SJSA1 (cell line): ENCODE data around the gene SLC13A3. TPM values are rescaled to one million over a fixed set of nuclear protein-coding genes. Genes with fewer than 3 reads are reported as not detected.
A peak's percentile ranks its signal among the peaks of the same experiment; 100 is the strongest.

Source experiments
- DNase-seq, 2 experiments: peaks; one replicate each; pipeline ENCODE4 v3.0.0-alpha.2; 2015 to 2020; ENCODE audit warnings: low spot score in 2 of 2, low read depth in 1 of 2
- H3K27ac ChIP-seq: fragments of 250-450 bp; sonication (Bioruptor Pico); 2 replicates; pipeline ENCODE4 v1.5.1; 2020; ENCODE audit warnings: mild to moderate bottlenecking, moderate library complexity
- H3K27me3 ChIP-seq: fragments of 250-450 bp; sonication (Bioruptor Pico); replicated peaks from 2 replicates; pipeline ENCODE4 v1.5.1; 2020; ENCODE audit warnings: mild to moderate bottlenecking, moderate library complexity
- H3K36me3 ChIP-seq: fragments of 250-450 bp; sonication (Bioruptor Pico); 2 replicates; pipeline ENCODE4 v1.5.1; 2020; ENCODE audit warnings: mild to moderate bottlenecking
- H3K4me1 ChIP-seq: fragments of 250-450 bp; sonication (Bioruptor Pico); replicated peaks from 2 replicates; pipeline ENCODE4 v1.6.1; 2021; ENCODE audit warnings: mild to moderate bottlenecking
- H3K4me3 ChIP-seq: fragments of 250-450 bp; sonication (Bioruptor Pico); 2 replicates; pipeline ENCODE4 v1.5.1; 2020; ENCODE audit warnings: mild to moderate bottlenecking
- H3K9me3 ChIP-seq: fragments of 250-450 bp; sonication (Bioruptor Pico); replicated peaks from 2 replicates; pipeline ENCODE4 v1.5.1; 2020; ENCODE audit warnings: mild to moderate bottlenecking
- total RNA-seq: library from RNA; depleted of rRNA; stranded (reverse); fragments of >200 nt; shearing (Covaris generic); gene quantifications from 2 replicates; pipeline ENCODE4 v1.2.3, GENCODE V29; 2014; rRNA removed

SLC13A3 gene, protein sequence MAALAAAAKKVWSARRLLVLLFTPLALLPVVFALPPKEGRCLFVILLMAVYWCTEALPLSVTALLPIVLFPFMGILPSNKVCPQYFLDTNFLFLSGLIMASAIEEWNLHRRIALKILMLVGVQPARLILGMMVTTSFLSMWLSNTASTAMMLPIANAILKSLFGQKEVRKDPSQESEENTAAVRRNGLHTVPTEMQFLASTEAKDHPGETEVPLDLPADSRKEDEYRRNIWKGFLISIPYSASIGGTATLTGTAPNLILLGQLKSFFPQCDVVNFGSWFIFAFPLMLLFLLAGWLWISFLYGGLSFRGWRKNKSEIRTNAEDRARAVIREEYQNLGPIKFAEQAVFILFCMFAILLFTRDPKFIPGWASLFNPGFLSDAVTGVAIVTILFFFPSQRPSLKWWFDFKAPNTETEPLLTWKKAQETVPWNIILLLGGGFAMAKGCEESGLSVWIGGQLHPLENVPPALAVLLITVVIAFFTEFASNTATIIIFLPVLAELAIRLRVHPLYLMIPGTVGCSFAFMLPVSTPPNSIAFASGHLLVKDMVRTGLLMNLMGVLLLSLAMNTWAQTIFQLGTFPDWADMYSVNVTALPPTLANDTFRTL
- total RNA-seq: not detected in 2 replicates

DNA sequence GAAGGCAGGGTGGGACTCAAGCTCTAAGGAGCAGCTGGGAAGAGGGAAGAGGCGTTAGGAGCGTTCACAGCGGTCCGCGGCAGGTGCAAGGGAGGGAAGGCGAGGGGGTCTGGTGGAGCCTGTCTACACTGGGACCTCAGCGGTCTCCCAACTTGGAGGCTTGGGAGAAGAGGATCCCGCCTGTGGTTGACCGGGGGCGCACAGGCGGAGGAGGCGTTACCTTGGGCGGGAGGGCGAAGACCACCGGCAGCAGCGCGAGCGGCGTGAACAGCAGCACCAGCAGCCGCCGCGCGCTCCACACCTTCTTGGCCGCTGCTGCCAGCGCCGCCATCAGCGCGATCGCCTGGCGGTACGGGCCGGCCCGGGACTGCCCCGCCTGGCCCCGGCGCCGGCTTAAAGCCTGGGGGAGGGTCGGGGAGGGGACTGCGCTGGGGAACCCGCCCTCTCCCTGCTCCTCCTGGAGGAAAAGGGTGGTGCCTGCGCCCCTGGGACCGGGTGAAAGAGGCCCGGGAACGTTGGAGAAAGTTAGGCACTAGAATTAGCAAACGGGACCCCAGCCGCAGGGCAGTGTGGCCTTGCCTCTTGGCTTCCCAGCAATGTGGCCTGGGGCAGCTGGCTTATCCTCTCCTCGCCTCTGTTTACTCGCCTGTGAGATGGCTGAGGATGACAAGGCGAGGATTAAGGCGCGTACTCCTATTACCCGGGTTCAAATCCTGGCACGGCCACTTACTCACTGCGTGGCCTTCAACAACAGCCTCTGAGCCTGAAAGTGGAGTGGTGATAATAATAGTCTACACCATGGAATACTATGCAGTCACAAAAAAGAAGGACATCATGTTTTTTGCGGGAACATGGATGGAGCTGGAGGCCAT lies at the start of gene SLC13A3:
Gene SLC13A3, minus strand, starts transcription at position 369 of the 872 bp plus-strand sequence. Its CDS starts 38 bp downstream, at position 331.
- DNase-seq: no peak
- H3K36me3 ChIP-seq: no peaks in the 10 kb centered on the region
- H3K9me3 ChIP-seq: no peaks in the 10 kb centered on the region
- H3K4me1 ChIP-seq: no peaks in the 10 kb centered on the region
- peaks cover 25% of the 10 kb centered on the region for H3K27me3 ChIP-seq
- no peak within 1 kb of the TSS for H3K27ac ChIP-seq
- no peak within 1 kb of the TSS for H3K4me3 ChIP-seq

DNA sequence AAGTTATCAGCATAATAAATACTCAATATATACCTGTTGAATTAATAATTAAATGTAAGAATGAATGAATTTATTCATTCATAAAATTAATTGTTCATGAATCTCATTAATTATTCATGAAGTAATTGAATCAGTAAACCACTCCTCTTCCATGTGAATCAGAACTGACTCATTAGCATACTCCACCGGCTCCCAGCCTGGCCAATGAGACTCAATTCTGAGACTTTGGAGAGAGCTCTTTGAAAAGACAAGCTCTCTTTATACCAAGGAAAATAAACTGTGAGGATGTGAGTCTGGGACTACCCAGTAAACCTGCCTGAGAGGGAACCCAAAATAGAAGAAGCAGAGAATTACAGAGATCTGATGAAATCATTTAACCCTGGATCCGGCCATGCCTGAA lies 49.8 kb upstream of the SLC13A3 start:
- no peaks in the 10 kb centered on the region for H3K4me1 ChIP-seq
- H3K4me3 ChIP-seq: no peak overlapping the region
- H3K36me3 ChIP-seq: no peaks in the 10 kb centered on the region
- no peak for DNase-seq
- no peaks in the 10 kb centered on the region for H3K9me3 ChIP-seq
- H3K27me3 ChIP-seq: no peaks in the 10 kb centered on the region
- no peak overlapping the region for H3K27ac ChIP-seq

DNA sequence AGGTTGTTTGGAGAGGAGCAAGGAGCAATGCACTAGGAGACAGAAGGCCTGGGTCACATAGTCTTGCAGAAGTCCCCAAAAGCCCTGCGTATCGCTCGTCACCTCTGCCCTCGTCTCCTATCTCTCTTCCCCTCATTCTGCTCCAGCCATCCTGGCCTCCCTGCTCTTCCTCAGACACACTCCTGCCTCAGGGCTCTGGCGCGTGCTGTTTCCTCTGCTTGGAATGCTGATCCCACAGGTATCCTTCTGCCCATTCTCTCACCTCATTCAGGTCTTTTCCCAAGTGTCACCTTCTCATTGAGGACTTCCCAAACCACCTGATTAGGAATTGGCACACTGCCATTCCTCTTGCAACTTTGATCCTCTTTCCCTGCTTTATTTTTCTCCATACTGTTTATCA lies 49.2 kb upstream of the SLC13A3 start:
- Histone ChIP-seq H3K27ac (no peak overlapping the region), H3K27me3 (no peaks in the 10 kb centered on the region), H3K4me1 (no peaks in the 10 kb centered on the region), H3K4me3 (no peak overlapping the region), H3K36me3 (no peaks in the 10 kb centered on the region), H3K9me3 (no peaks in the 10 kb centered on the region)
- DNase-seq: no peak

DNA sequence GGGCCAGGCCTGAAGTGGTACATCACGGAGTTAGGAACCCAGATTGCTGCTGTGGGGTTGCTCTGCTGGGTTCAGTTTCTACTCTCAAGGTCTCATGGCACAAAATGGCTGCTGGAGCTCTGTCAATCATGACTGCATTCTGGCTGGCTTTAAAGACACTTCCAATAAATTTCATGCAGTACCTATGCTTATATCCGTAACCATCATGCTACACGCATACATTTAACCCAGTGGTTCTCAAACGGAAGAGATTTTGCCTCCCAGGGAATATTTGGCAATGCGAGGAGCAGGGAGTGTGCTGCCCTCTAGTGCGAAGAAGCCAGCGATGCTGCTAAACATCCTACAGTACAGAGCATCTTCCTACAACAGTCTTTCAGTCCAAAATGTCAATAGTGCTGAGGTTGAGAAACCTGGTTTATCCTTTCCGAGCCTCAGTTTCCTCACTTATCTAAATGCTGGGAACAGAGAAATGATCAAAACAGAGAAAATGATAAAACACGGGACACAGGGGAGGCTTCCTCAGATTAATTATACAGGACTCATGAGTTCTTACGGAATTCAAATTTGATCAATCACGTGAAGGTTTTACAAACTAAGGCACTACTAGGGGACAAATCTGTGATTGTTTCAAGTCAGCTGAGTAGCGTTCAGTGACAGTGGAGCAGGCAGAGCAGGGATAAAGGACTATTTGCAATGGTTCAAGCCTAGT lies 48.5 kb upstream of the SLC13A3 start:
- no peak overlapping the region for H3K27ac ChIP-seq
- H3K9me3 ChIP-seq: no peaks in the 10 kb centered on the region
- H3K4me1 ChIP-seq: no peaks in the 10 kb centered on the region
- peak in 1 of 2 experiments; percentile 30 for DNase-seq
- H3K27me3 ChIP-seq: no peaks in the 10 kb centered on the region
- H3K36me3 ChIP-seq: no peaks in the 10 kb centered on the region
- H3K4me3 ChIP-seq: no peak overlapping the region

DNA sequence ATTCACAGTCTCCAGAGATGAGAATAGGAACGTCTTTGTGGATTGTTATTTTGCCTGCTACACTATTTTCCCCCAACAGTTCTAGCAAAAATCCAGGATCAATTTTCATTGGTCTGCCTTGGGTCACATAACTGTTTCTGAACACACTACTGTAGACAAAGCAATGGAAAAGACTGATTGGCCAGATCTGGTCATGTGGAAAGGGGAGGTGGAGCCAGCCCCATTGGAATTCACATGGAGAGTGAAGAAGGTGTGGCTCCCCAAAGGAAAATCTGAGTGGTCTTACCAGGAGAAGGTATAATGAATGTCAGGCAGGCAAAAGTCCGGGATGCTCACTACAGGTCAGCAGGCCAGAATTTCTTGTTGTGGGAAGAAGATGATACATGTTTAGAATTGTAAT lies 47.5 kb upstream of the SLC13A3 start:
- DNase-seq: no peak
- Histone ChIP-seq H3K9me3 (no peaks in the 10 kb centered on the region), H3K27me3 (no peaks in the 10 kb centered on the region), H3K4me3 (no peak overlapping the region), H3K27ac (no peak overlapping the region), H3K4me1 (no peaks in the 10 kb centered on the region), H3K36me3 (no peaks in the 10 kb centered on the region)

DNA sequence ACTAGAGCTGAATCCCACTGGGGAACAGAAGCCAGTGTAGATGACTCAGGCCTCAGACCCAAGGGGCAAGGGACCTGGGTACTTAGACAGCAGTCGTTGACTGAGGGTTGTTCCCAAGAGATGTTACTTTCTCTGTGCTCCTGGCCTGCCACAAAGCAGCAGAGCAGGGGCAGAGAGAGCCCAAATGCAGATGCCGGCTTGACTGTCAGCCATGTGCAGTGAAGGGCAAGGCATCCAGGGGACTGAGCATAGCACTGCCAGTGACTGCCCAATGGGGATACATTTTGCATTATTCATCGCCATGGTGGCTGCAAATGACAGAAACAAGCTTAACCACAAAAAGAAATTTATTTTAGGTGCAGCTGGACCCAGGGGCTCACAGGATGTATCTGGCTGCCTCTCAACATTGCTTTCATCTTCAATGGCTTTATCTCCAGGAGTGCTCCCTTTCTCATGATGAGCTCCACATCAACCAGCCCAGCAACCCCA lies 45.6 kb upstream of the SLC13A3 start:
- Histone ChIP-seq H3K9me3 (no peaks in the 10 kb centered on the region), H3K27ac (no peak overlapping the region), H3K4me3 (no peak overlapping the region), H3K27me3 (no peaks in the 10 kb centered on the region), H3K36me3 (no peaks in the 10 kb centered on the region), H3K4me1 (no peaks in the 10 kb centered on the region)
- no peak for DNase-seq

DNA sequence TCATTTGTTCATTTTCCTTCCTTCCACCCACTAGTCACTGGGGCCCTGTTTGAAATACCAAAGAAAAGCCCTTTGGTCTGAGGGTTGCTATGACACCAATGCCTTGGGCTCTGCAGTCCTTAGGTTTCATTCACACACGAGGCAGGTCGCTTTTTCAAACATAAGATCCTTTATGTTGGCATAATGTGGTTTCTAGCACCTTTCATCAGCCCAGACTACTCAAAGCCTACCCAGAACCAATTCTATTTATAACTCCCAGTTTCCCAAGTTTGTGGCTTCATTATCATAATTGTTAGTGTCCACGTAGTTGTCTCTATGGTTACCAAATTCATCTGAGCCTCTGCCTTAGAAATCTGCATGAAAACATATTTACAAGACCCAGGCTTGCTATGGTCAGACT lies 44.6 kb upstream of the SLC13A3 start:
- DNase-seq: no peak
- Histone ChIP-seq H3K36me3 (no peaks in the 10 kb centered on the region), H3K27ac (no peak overlapping the region), H3K4me1 (no peaks in the 10 kb centered on the region), H3K27me3 (no peaks in the 10 kb centered on the region), H3K4me3 (no peak overlapping the region), H3K9me3 (no peaks in the 10 kb centered on the region)

DNA sequence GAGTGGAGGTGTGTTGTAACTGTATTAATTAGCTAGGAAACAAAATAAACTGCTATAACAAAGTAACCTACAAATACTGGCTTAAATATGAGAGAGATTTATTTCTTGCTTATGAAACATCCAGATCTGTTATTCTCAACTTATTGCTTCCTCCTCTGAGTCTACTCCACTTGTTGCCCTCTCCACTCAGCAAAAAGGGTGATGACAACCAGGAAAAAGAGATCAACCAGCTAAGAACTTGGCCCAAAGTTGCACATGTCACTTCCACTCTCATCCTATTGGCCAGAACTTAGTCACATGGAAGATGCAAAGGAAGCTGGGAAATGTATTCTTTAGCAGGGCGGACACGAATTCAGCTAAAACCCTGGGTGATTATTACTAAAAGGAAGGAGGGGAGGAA lies 43.2 kb upstream of the SLC13A3 start:
- no peaks in the 10 kb centered on the region for H3K27me3 ChIP-seq
- H3K27ac ChIP-seq: no peak overlapping the region
- peaks cover 4% of the 10 kb centered on the region for H3K4me1 ChIP-seq
- no peaks in the 10 kb centered on the region for H3K36me3 ChIP-seq
- no peak overlapping the region for H3K4me3 ChIP-seq
- no peak for DNase-seq
- no peaks in the 10 kb centered on the region for H3K9me3 ChIP-seq

DNA sequence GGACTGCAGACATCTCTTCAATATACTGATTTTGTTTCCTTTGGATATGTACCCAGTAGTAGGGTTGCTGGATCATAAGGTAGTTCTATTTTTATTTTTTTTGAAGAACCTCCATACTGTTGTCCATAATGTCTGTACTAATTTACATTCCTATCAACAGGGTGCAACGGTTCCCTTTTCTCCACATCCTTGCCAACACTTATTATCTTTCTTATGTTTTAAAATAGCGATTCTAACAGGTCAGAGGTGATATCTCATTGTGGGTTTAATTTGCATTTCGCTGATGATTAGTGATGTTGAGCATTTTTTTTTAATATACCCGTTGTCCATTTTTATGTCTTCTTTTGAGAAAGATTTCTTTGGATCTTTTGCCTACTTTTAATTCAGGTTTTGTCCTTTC lies 39.9 kb upstream of the SLC13A3 start:
- Histone ChIP-seq H3K27ac (no peak overlapping the region), H3K27me3 (no peaks in the 10 kb centered on the region), H3K4me1 (peaks cover 10% of the 10 kb centered on the region), H3K36me3 (peaks cover 8% of the 10 kb centered on the region), H3K9me3 (no peaks in the 10 kb centered on the region), H3K4me3 (no peak overlapping the region)
- DNase-seq: no peak

DNA sequence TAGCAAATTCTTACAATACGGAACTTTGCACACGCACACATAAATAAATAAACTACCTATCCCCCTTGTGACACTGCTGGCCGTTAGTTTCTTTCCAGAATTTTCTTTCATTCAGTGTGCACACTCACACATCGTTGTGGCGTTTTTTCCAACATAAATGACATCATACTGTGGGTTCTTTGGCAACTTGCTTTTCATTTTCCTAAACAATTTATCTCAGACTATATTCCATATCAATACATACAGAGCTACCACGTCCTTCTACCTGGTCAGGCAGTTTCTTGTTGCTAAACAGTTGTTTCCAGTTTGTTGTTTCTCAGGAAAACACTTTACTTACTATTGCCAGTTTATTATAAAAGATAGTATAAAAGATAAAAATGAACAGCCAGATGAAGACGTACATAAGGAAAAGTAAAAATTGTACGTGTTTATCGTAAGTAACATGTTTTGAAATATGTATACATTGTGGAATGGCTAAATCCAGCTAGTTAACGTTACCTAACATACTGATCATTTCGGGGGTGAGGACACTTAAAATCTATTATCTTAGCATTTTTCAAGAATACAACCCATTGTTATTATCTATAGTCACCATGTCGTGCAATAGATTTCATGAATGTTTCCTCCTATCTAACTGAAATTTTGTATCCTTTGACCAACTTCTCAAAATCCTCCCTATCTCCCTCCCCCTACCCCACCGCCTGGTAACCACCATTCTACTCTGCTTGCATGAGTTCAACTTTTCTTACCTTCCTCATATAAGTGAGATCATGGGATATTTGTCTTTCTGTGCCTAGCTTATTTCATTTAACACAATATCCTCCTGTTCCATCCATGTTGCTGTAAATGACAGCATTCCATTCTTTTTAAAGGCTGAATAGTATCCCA lies 39.2 kb upstream of the SLC13A3 start:
- peaks cover 10% of the 10 kb centered on the region for H3K4me1 ChIP-seq
- peak overlapping the region; percentile 85 for H3K4me3 ChIP-seq
- peak in 1 of 2 experiments; percentile 18 for DNase-seq
- peaks cover 14% of the 10 kb centered on the region for H3K36me3 ChIP-seq
- no peaks in the 10 kb centered on the region for H3K27me3 ChIP-seq
- H3K9me3 ChIP-seq: no peaks in the 10 kb centered on the region
- H3K27ac ChIP-seq: no peak overlapping the region

DNA sequence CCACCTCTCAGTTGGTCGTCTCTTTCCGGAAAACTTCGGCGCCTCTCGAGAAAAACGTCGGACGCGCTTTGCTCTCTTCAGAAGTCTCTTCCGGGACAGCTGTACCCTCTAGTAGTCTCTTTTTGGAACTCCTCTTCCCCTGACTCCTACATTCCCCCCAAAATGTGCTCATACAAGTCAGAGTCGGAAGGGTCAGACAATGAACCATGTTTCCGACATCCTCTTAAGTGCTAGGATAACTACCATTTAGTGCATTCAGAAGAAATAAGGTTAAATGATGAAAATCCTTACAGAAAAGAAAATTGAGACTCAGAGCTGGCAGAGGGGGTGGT lies 38.5 kb upstream of the SLC13A3 start:
- peak overlapping the region; percentile 85 for H3K4me3 ChIP-seq

DNA sequence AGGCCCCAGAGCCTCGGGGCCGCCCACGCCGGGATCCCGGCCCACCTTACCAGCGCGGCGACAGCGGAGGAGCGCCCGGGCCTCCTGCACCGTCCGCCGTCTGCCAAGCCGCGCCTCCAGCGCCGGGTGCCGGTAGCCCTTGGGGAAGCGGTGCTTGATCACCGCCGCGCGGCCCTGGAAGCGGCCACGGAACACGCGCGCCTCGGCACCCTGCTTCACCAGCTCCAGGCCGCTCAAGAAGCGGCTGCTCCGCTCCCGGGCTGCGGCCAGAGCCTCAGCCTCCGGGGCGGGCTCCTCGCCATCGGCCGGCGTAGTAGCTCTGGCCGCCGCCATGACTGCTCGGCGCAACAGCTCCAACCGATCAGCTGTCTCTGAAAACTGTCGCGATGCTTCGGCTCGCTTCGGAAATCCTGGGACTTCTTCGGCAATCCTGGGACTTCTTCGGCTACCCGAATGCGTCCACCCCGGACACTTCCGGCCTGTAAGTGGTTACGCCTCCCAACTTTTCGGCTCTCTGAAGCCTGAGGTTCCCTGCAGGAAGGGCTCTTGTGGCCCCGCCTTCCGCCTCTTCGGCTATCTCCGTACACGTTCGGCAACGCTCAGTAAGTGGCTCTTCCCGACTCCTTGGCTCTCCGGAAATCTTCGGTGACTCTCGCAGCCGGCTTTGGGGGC lies 38.0 kb upstream of the SLC13A3 start, which contains the start of gene TP53RK:
Gene TP53RK, minus strand, starts transcription at position 363 of the 672 bp plus-strand sequence. Its CDS starts 30 bp downstream, at position 333.
- H3K4me1 ChIP-seq: peaks cover 10% of the 10 kb centered on the region
- no peaks in the 10 kb centered on the region for H3K9me3 ChIP-seq
- H3K27ac ChIP-seq: peak within 1 kb of the TSS; percentile 79
- H3K27me3 ChIP-seq: no peaks in the 10 kb centered on the region
- DNase-seq: peak; percentile 99 to 100
- H3K36me3 ChIP-seq: peaks cover 22% of the 10 kb centered on the region
- H3K4me3 ChIP-seq: peak within 1 kb of the TSS; percentile 85

More for the DNA sequence above, 38.5 kb upstream of the SLC13A3 start:
- peak overlapping the region; percentile 38 for H3K27ac ChIP-seq
- H3K9me3 ChIP-seq: no peaks in the 10 kb centered on the region
- peaks cover 20% of the 10 kb centered on the region for H3K36me3 ChIP-seq
- peaks cover 10% of the 10 kb centered on the region for H3K4me1 ChIP-seq
- no peak for DNase-seq
- H3K27me3 ChIP-seq: no peaks in the 10 kb centered on the region
